GM12872 (cell line): Measurements from ENCODE around the gene PAM16.

Experiments used
- TF ChIP-seq, protein P1 (sequence below): IDR thresholded peaks from 3 replicates; pipeline ENCODE4 v1.5.1; 2011; ENCODE audit warnings: low read depth, mild to moderate bottlenecking, low read length, moderate library complexity; ENCODE audit not compliant: insufficient read depth

PAM16 gene

DNA sequence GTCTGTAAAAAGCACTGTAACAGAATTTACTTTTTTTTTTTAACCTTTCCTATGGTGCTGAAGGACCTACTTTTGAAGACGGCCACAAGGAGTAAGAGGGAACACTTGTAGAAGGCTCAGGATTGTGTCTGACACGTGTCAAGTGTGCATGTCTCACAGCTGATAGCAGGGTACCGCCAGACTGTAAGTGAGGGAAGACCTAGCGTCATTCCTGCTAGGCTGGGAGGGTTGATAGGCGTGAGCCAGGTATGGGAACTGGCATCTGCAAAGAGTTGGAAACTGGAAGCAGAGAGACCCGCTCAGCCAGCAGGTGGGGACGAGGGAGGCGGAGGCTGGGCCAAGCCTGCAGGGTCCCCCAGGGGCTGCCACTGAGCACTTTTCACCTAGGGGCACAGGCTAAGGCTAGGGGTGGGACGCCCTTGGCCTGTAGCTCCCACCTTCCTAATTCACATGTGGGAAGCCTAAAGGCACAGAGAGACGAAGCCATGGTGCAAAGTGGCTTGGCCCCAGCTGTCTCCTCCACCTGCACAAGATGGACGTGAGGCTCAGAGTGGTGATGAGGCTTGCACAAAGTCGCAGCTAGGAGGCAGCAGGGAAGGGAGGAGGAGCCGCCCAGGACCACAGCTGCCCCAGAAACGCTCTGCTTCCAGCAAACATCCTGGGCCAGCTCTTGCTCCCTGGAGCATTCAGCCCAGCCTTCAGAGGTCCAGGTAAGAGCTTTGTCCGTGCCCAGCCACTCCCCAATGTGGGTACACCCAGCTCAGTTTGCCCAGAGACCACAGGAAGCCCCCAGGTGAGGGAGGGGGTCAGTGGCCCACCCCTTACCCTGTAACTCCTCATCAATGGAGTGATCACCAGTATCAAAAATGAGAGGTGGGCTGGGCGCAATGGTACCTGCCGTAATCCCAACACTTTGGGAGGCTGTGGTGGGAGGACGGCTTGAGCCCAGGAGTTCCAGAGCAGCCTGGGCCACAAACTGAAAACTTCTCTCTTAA, 39.4 kb upstream of the PAM16 start:
- TF ChIP-seq, protein P1, sequence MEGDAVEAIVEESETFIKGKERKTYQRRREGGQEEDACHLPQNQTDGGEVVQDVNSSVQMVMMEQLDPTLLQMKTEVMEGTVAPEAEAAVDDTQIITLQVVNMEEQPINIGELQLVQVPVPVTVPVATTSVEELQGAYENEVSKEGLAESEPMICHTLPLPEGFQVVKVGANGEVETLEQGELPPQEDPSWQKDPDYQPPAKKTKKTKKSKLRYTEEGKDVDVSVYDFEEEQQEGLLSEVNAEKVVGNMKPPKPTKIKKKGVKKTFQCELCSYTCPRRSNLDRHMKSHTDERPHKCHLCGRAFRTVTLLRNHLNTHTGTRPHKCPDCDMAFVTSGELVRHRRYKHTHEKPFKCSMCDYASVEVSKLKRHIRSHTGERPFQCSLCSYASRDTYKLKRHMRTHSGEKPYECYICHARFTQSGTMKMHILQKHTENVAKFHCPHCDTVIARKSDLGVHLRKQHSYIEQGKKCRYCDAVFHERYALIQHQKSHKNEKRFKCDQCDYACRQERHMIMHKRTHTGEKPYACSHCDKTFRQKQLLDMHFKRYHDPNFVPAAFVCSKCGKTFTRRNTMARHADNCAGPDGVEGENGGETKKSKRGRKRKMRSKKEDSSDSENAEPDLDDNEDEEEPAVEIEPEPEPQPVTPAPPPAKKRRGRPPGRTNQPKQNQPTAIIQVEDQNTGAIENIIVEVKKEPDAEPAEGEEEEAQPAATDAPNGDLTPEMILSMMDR: no peak

DNA sequence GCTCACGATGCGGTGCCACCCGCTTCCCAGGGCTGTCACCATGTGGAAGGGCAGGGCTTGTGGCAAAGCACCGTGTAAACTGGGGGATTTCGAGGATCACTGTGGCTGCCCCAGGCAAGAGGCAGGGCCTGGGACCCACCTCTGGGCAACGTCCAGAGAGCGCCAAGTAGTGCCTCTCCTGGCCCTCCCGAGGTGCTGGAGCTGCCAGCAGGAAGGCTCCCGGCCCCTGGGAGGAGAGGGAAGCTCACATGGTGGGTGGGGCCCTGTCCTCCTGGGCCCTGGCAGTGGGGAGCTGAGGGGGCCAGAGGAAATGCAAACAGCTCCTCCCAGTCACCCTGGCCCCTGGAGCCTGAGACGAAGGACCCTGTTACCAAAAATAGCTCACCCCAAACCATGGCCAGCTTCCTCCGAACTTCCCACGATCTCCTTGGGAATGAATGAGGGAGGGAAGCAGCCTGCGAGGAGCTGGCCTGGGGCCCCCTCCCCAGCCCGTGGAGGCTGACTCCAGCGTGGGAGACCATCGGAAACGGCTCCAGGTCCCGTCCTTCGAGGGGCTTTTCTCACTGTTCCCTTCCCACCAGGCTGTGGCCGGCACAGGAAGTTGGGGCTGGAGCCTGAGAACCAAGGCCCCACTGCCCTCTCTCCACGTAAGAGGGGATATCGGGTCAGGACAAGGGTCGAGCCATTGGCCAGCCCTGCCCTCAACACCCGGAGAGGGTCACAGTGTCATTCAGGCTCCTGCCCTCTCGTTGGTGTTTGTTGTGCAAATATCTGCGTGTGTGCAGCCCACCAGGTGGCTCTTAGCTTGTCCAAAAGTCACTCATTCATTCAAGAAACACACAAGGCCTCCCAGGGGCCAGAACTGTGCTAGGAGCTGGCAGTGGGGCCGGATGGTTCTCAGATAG, 38.2 kb upstream of the PAM16 start:
- TF ChIP-seq, protein P1: no peak

DNA sequence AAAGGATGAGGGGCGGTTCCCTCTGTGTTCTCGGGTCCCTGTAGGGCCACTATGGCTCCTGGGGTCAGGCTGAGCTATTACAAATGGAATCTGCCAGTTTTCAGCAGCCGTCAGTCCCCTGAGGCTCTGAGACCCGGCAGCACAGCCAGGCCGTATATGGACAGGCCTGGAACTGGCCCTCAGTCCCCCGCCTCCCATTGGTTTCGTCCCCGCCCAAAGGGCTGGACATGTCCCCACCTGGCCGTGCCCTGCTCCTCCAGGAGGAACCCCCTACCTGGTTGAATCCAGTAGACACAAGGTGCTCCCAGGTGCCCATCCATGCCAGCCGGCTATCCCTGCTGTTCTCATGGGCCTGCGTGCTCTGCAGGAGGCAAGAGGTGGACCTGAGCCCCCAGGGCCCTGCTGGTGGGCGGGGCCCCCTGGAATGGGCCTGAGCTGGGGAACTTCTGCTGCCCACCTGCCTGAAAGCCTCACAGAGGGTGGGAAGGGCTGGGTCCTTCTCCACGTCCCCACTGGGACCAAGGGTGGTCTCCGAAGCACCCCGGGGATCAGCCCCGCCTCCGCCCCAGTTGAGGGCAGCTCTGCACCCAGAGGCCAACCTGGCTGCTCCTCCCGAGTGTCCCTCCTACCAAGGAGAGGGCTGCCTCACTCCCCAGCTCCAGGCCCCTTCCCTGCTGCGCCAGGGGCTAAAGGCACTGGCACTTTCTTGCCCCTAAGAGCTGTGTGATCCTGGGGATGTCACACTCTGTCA, 37.3 kb upstream of the PAM16 start:
- TF ChIP-seq, protein P1: no peak

DNA sequence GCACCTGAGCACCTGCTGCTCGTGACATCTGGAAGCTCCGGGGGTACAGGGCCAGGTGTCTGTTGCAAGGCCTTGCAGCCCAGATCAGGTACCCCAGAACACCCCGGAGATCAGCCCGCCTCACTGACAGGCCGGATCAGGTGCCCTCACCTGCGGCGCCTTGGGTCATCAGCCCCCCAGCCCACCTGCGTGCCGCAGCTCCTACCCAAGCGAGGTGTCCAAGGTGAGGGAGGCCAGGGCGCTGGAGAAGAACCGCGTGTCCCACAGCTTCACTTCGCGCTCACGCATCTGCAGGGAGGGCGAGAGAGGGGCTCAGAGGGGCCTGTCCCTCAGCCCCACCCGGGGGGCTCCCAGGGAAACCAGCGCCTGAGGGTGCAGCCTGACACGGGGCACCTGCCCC, 36.7 kb upstream of the PAM16 start:
- TF ChIP-seq, protein P1: no peak

DNA sequence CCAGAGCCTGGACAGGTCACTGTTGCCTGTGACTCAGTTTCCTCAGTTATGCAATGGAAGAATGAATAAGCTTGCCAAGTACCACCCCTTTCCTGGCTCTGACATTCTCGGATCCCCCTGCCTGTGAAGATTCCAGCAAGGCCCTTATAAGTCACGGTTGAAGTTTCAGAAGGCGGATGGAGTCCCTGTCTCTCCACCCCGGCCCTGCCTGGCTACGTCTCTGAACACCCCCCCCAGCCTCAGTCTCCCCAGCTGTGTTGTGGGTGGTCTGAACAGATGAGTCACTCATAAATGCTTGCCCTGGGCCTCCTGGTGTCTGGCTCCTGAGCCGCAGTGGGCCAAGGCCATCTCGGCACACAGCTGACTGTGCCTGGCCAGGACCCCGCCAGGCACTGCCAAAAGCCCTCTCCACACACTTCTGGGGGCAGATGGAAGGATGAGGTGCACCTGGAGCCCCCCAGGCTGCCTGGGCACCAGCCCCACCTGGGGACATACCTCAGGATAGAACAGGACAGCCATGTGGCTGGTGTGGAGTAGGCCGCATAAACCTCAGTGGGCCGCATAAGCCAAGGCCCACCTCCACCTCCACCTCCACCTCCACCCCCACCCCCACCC, 35.9 kb upstream of the PAM16 start:
- TF ChIP-seq, protein P1: no peak

DNA sequence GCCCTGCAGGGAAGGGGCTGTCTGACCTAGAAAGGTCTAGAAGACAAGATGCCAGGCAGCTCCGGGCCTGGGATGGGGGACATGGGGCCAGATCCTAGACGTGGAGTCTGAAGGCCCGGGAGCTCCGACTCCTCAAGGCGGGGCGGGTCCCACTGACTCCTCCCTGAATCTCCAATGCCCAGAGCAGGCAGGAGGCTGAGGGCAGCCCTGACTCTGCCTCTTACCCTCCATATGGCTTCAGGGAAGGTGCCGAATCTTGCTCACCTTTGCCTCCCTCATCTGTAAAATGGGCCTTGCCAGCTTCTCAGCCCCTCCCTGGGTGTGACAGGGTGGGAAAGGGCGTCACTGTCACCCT, 35.3 kb upstream of the PAM16 start:
- TF ChIP-seq, protein P1: no peak
